HepG2 (cell line): ENCODE data around the gene BICRAL. TPM values are rescaled to one million over a fixed set of nuclear protein-coding genes. Genes with fewer than 3 reads are reported as not detected.

Source experiments
- HMGXB4 ChIP-seq, 2 experiments: sonication (generic) in 1 of 2; formaldehyde crosslinking in 1 of 2; IDR thresholded peaks; 2 replicates each; pipeline versions ENCODE4 v1.4.0 to v1.6.1; 2018 to 2020; ENCODE audit warnings: missing genetic modification reagents in 2 of 2, borderline replicate concordance in 1 of 2, low read depth in 1 of 2, mild to moderate bottlenecking in 1 of 2, missing biosample characterization in 1 of 2
- MTA3 ChIP-seq: sonication (generic); formaldehyde crosslinking; IDR thresholded peaks from 2 replicates; pipeline ENCODE4 v1.4.0; 2020; ENCODE audit warnings: missing genetic modification reagents
- NFIC ChIP-seq: IDR thresholded peaks from 2 replicates; pipeline ENCODE4 v1.6.1; 2012; ENCODE audit warnings: mild to moderate bottlenecking, low read length, inconsistent platforms
- RARA ChIP-seq: IDR thresholded peaks from 2 replicates; pipeline ENCODE4 v1.6.1; 2016; ENCODE audit warnings: missing genetic modification reagents, missing compliant biosample characterization
- REST ChIP-seq, 2 experiments: IDR thresholded peaks; 2 replicates each; pipeline ENCODE4 v1.6.1; 2011 to 2012; ENCODE audit warnings: low read length in 2 of 2, borderline replicate concordance in 1 of 2, low read depth in 1 of 2, mild to moderate bottlenecking in 1 of 2, moderate library complexity in 1 of 2
- ZBTB37 ChIP-seq: sonication (generic); formaldehyde crosslinking; IDR thresholded peaks from 2 replicates; pipeline ENCODE4 v1.4.0; 2020; ENCODE audit warnings: mild to moderate bottlenecking, missing genetic modification reagents
- ZFP90 ChIP-seq: sonication (generic); formaldehyde crosslinking; IDR thresholded peaks from 2 replicates; pipeline ENCODE4 v1.8.0; 2022; ENCODE audit warnings: missing genetic modification reagents, mild to moderate bottlenecking, inconsistent platforms, borderline replicate concordance
- ZNF407 ChIP-seq: sonication (generic); formaldehyde crosslinking; IDR thresholded peaks from one replicate; pipeline ENCODE4 v1.5.1; 2020; ENCODE audit warnings: mild to moderate bottlenecking, missing genetic modification reagents; ENCODE audit errors: not compliant biosample characterization
- ZNF713 ChIP-seq: sonication (generic); formaldehyde crosslinking; IDR thresholded peaks from 2 replicates; pipeline ENCODE4 v1.4.0; 2020; ENCODE audit warnings: mild to moderate bottlenecking, missing genetic modification reagents
- polyA plus RNA-seq, 8 experiments: library from polyadenylated mRNA; depleted of rRNA in 3 of 8; stranded (reverse) in 7 of 8; unstranded in 1 of 8; fragments of >200 nt; fragmentation: Illumina TruSeq in 4 of 8; extraction: Trizol in 4 of 8; gene quantifications; 2 replicates each; pipeline versions ENCODE4 v1.2.1 to v1.2.3, GENCODE V29; 2011 to 2016; ENCODE audit warnings: low read depth in 4 of 8, missing spikeins in 1 of 8, mixed read lengths in 1 of 8; ENCODE audit not compliant: insufficient read depth in 1 of 8
- total RNA-seq, 5 experiments: library from RNA; depleted of rRNA; stranded (reverse); fragments of >200 nt; fragmentation: Illumina TruSeq; extraction: Trizol; gene quantifications; 2 replicates each; pipeline ENCODE4 v1.2.3, GENCODE V29; 2016; ENCODE audit warnings: low read depth in 1 of 5

BICRAL gene
- total and polyA plus RNA-seq, 2 of the 13 experiments (the other 11 are each of a cell fraction or from before 2014, with no cell fraction given): 5.0 to 13.5 TPM

- peak; percentile 85 to 97; a peak in 3 of 4 replicates for TF ChIP-seq HMGXB4 (CRISPR knock-in tag; IDR thresholded peaks at IDR 0.05; ENCODE audit: borderline replicate concordance in 1 of 2, low read depth in 1 of 2)
- TF ChIP-seq ZBTB37 (CRISPR knock-in tag): peak; percentile 71
- no peak for TF ChIP-seq RARA
- peak; percentile 85 for TF ChIP-seq ZFP90
- no peak; the same call in 1 of the 2 replicates for TF ChIP-seq MTA3 (CRISPR knock-in tag)
- TF ChIP-seq NFIC: 0 out of 2 replicates have a peak, but pooled peaks have one; percentile 55
- no peak for TF ChIP-seq ZNF713 (CRISPR knock-in tag)
- TF ChIP-seq REST (IDR thresholded peaks at IDR 0.05; ENCODE audit: borderline replicate concordance in 1 of 2, low read depth in 1 of 2, low read length in 2 of 2): no peak; a peak in 1 of 4 replicates
- TF ChIP-seq ZNF407 (CRISPR knock-in tag): peak; percentile 81
Measured at GRCh38 chr6:42890311-42891198, 108.7 kb downstream of the BICRAL start (continued).
